Fibroblast of lung (primary cell): ENCODE data around the gene PIK3CD. TPM values are rescaled to one million over a fixed set of nuclear protein-coding genes. Genes with fewer than 3 reads are reported as not detected.
A peak's percentile ranks its signal among the peaks of the same experiment; 100 is the strongest.

ENCODE experiments used
- DNase-seq, 2 donors: peaks; one replicate each; pipeline versions ENCODE4 v3.0.0 to v3.0.0-alpha.2; 2010; ENCODE audit warnings: low read depth in 2 of 2
- H2AFZ ChIP-seq: 2 replicates; pipeline ENCODE4 v1.5.1; 2012; ENCODE audit warnings: low read length, control low read depth, inconsistent platforms
- H3K27ac ChIP-seq: 2 replicates; pipeline ENCODE4 v1.5.1; 2011; ENCODE audit warnings: low read length, control low read depth; ENCODE audit not compliant: insufficient read depth
- H3K27me3 ChIP-seq: 2 replicates; pipeline ENCODE4 v1.5.1; 2011; ENCODE audit warnings: mild to moderate bottlenecking, low read length; ENCODE audit not compliant: control insufficient read depth, insufficient read depth
- H3K36me3 ChIP-seq: 2 replicates; pipeline ENCODE4 v1.5.1; 2011; ENCODE audit warnings: low read length; ENCODE audit not compliant: control insufficient read depth, insufficient read depth
- H3K4me1 ChIP-seq: 2 replicates; pipeline ENCODE4 v1.5.1; 2011; ENCODE audit warnings: low read length; ENCODE audit not compliant: control insufficient read depth, insufficient read depth; ENCODE audit errors: extremely low read depth
- H3K4me2 ChIP-seq: 2 replicates; pipeline ENCODE4 v1.5.1; 2011; ENCODE audit warnings: low read length, control low read depth; ENCODE audit not compliant: insufficient read depth; ENCODE audit errors: extremely low read depth
- H3K4me3 ChIP-seq, 4 experiments: fragments of 200-600 bp in 1 of 4; sonication (generic) in 1 of 4; replicated peaks in 1 of 4; 2 replicates each; pipeline ENCODE4 v1.5.1; 2011 to 2016; ENCODE audit warnings: low read length in 4 of 4, low read depth in 3 of 4, mild to moderate bottlenecking in 3 of 4, control low read depth in 2 of 4, inconsistent platforms in 1 of 4, mixed read lengths in 1 of 4; ENCODE audit not compliant: insufficient read depth in 1 of 4; ENCODE audit errors: control extremely low read depth in 1 of 4
- H3K79me2 ChIP-seq: 2 replicates; pipeline ENCODE4 v1.5.1; 2012; ENCODE audit warnings: mild to moderate bottlenecking, low read length, inconsistent platforms; ENCODE audit not compliant: control insufficient read depth, insufficient read depth
- H3K9ac ChIP-seq: 2 replicates; pipeline ENCODE4 v1.5.1; 2011; ENCODE audit warnings: mild to moderate bottlenecking, low read length, control low read depth; ENCODE audit not compliant: insufficient read depth
- H3K9me3 ChIP-seq: 2 replicates; pipeline ENCODE4 v1.5.1; 2012; ENCODE audit warnings: low read depth, low read length; ENCODE audit not compliant: control insufficient read depth, insufficient read depth
- H4K20me1 ChIP-seq: 2 replicates; pipeline ENCODE4 v1.5.1; 2011; ENCODE audit warnings: low read length; ENCODE audit not compliant: control insufficient read depth, insufficient read depth; ENCODE audit errors: extremely low read depth
- EZH2 ChIP-seq: IDR thresholded peaks from 2 replicates; pipeline ENCODE4 v1.5.1; 2012; ENCODE audit warnings: low read length, control low read depth, mild to moderate bottlenecking; ENCODE audit errors: missing control alignments
- polyA plus RNA-seq, 2 donors: library from polyadenylated mRNA; depleted of rRNA in 1 of 2; stranded (reverse) in 1 of 2; unstranded in 1 of 2; fragments of >200 nt; gene quantifications; 2 replicates each; pipeline ENCODE4 v1.2.1, GENCODE V29; 2011 to 2012; ENCODE audit warnings: missing spikeins in 1 of 2
- total RNA-seq: library from RNA; depleted of rRNA; stranded (reverse); fragments of >200 nt; gene quantifications from 2 replicates; pipeline ENCODE4 v1.2.1, GENCODE V29; 2014
- TF ChIP-seq, protein P1 (sequence below), 2 donors: IDR thresholded peaks in 1 of 2; conservative IDR thresholded peaks in 1 of 2; 1 replicate in 1 of 2; 2 replicates in 1 of 2; pipeline ENCODE4 v1.5.1; 2011 to 2012; ENCODE audit warnings: low read length in 2 of 2, control low read depth in 1 of 2, inconsistent platforms in 1 of 2, low read depth in 1 of 2, mild to moderate bottlenecking in 1 of 2

Gene PIK3CD
- total and polyA plus RNA-seq, 2 donors (not counting 1 experiment from before 2014, with no cell fraction given), result 2.8 to 6.4 TPM

DNA sequence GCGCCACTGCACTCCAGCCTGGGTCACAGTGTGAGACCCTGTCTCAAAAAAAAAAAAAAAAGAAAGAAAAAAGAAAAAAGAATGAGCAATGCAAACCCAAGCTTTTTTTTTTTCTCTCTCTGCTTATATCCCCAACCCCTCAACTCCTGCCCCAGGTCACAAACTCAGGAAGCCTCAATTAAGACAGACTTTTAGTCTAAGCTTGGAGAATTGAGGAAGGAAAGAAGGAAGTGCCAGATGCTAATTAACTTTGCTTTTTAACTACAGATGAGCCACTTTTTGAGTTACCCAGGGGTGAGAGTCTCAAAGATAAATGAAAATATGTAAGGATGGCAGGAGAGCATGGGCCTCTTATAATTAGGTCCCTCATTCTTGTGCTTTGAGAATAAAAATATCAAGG lies 33.3 kb downstream of the PIK3CD start:
- H3K9me3 ChIP-seq, result no peaks in the 10 kb centered on the region
- no peaks in the 10 kb centered on the region for H3K27me3 ChIP-seq
- no peaks in the 10 kb centered on the region for H3K79me2 ChIP-seq
- no peak overlapping the region for H3K27ac ChIP-seq
- peaks cover 5% of the 10 kb centered on the region for H3K4me1 ChIP-seq
- H3K36me3 ChIP-seq, result no peaks in the 10 kb centered on the region
- H2AFZ ChIP-seq, result no peak overlapping the region
- no peak overlapping the region for H3K4me2 ChIP-seq
- no peaks in the 10 kb centered on the region for H4K20me1 ChIP-seq
- no peak overlapping the region for H3K4me3 ChIP-seq
- H3K9ac ChIP-seq, result no peak overlapping the region
- TF ChIP-seq, protein P1, sequence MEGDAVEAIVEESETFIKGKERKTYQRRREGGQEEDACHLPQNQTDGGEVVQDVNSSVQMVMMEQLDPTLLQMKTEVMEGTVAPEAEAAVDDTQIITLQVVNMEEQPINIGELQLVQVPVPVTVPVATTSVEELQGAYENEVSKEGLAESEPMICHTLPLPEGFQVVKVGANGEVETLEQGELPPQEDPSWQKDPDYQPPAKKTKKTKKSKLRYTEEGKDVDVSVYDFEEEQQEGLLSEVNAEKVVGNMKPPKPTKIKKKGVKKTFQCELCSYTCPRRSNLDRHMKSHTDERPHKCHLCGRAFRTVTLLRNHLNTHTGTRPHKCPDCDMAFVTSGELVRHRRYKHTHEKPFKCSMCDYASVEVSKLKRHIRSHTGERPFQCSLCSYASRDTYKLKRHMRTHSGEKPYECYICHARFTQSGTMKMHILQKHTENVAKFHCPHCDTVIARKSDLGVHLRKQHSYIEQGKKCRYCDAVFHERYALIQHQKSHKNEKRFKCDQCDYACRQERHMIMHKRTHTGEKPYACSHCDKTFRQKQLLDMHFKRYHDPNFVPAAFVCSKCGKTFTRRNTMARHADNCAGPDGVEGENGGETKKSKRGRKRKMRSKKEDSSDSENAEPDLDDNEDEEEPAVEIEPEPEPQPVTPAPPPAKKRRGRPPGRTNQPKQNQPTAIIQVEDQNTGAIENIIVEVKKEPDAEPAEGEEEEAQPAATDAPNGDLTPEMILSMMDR (conservative IDR thresholded peaks at IDR 0.05 in 1 of 2, IDR thresholded peaks at IDR 0.05 in 1 of 2; ENCODE audit: low read depth in 1 of 2, low read length in 2 of 2), result no peak
- TF ChIP-seq EZH2, result no peak
- no peak for DNase-seq

DNA sequence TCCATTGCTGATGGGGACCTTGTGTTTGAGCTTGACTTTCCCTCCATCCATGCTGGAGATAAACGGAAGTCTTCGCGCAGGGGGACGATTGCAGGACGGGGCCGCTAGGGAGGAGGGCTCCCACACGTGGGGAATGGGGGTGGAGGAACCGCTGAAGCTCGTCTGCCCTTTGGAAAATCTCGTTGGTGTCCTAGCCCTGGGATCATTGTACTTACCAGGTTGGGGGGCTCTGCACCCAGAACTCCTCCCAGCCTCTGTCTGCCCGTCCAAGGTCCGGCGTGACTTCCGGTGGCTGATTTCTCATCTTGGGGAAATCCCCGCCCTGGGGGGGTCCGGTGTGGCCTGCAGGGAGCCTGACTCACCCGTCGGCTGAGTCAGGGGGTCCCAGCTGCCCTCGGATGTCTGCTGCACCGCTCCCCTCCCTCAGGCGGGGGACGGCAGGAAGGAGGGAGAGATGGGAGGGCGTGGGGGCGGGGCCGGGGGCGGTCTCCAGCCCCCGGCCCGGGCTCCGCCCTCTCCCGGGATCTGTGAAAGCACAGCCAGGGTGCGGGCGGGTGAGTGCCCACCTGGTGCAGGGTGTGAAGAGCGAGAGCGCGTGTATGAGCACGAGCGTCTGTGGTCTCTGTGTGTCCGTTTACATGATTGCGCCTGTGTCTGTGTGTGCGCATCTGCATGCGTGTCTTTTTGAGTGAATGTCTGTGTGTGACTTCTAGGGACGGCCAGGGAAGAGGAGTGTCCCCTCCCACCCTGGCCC lies 35.8 kb downstream of the PIK3CD start:
- Histone ChIP-seq H3K79me2 (no peaks in the 10 kb centered on the region), H4K20me1 (no peaks in the 10 kb centered on the region), H3K36me3 (no peaks in the 10 kb centered on the region), H3K9ac (no peak overlapping the region), H2AFZ (peak overlapping the region; percentile 76), H3K4me2 (peak overlapping the region; percentile 79), H3K4me1 (peaks cover 12% of the 10 kb centered on the region), H3K27me3 (no peaks in the 10 kb centered on the region), H3K4me3 (peak overlapping the region; percentile 31 to 56 (median 45)), H3K27ac (no peak overlapping the region), H3K9me3 (no peaks in the 10 kb centered on the region)
- DNase-seq, result peak; percentile 31 to 87
- TF ChIP-seq, protein P1 (conservative IDR thresholded peaks at IDR 0.05 in 1 of 2, IDR thresholded peaks at IDR 0.05 in 1 of 2; ENCODE audit: low read depth in 1 of 2, low read length in 2 of 2), result peak in 1 of 2 donors; percentile 17
- no peak for TF ChIP-seq EZH2

DNA sequence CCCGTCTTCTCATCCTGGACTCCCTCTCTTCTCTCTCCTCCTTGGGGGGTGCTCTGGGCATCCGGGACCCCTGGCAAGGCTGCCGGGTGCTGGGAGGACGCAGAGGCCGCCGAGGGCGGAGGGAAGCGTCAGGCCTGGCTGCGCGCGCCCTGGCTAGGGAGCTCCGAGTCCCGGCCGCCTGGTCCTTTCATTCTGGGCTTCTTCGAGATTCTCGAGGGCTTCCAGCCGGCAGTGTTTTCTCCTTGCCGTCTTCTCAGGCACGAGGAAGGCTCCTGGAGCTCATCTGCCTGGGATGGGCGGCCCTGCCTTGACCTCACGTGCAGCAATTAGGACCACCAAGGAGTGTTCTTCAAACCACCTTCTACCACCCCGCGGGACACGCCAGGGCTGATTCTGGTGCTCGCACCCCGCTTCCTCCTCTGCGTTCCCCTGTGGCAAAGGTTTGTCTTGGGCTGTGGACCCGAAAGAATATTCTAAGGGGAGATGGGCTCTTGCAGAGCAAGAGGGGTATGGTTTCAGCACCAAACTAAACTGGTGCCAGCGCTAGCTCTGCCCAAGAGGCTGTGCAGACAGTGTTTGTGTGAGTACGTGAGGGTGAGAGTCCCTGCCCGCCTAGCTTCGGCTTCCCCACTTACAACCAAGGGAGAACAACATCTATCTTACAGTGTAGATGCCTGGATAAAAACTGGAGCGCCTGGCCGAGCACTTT lies 36.5 kb downstream of the PIK3CD start:
- H3K27me3 ChIP-seq, result no peaks in the 10 kb centered on the region
- H3K79me2 ChIP-seq, result no peaks in the 10 kb centered on the region
- TF ChIP-seq, protein P1 (conservative IDR thresholded peaks at IDR 0.05 in 1 of 2, IDR thresholded peaks at IDR 0.05 in 1 of 2; ENCODE audit: low read depth in 1 of 2, low read length in 2 of 2), result no peak
- no peak for TF ChIP-seq EZH2
- H3K4me2 ChIP-seq, result peak overlapping the region; percentile 79
- H3K4me3 ChIP-seq, result peak overlapping the region; percentile 31 to 56 (median 45)
- peaks cover 12% of the 10 kb centered on the region for H3K4me1 ChIP-seq
- H3K9me3 ChIP-seq, result no peaks in the 10 kb centered on the region
- peak overlapping the region; percentile 13 for H3K9ac ChIP-seq
- no peaks in the 10 kb centered on the region for H4K20me1 ChIP-seq
- no peak overlapping the region for H3K27ac ChIP-seq
- DNase-seq, result peak in 1 of 2 donors; percentile 36
- H2AFZ ChIP-seq, result peak overlapping the region; percentile 76
- H3K36me3 ChIP-seq, result no peaks in the 10 kb centered on the region
